Heart right ventricle (tissue), 16 donors: ENCODE measurements around the gene CABCOCO1. TPM values are rescaled to one million over a fixed set of nuclear protein-coding genes. Genes with fewer than 3 reads are reported as not detected.

ENCODE experiments used
- ATAC-seq, 8 donors: fragments of 200-7000 bp; cut with Tn5 transposase; one replicate each; pipeline ENCODE4 v1.9.1; 2020; ENCODE audit warnings: mild to moderate bottlenecking in 8 of 8, moderate library complexity in 8 of 8, moderate number of reproducible peaks in 1 of 8
- DNase-seq, 2 donors: peaks; one replicate each; pipeline ENCODE4 v3.0.0-alpha.2; 2020
- H3K27ac ChIP-seq, 10 donors: fragments of 200-600 bp; sonication (generic) in 2 of 10; one replicate each; pipeline versions ENCODE4 v1.5.0 to v1.8.0; 2020 to 2022; ENCODE audit warnings: mild to moderate bottlenecking in 3 of 10
- H3K27me3 ChIP-seq, 7 donors: fragments of 200-600 bp; one replicate each; pipeline ENCODE4 v1.8.0; 2021 to 2022; ENCODE audit warnings: mild to moderate bottlenecking in 2 of 7
- H3K36me3 ChIP-seq, 9 donors: fragments of 200-600 bp; sonication (generic) in 1 of 9; one replicate each; pipeline versions ENCODE4 v1.5.0 to v1.8.0; 2020 to 2022; ENCODE audit warnings: mild to moderate bottlenecking in 2 of 9
- H3K4me1 ChIP-seq, 9 donors: fragments of 200-600 bp; sonication (generic) in 1 of 9; one replicate each; pipeline versions ENCODE4 v1.5.0 to v1.8.0; 2020 to 2022; ENCODE audit warnings: mild to moderate bottlenecking in 4 of 9
- H3K4me3 ChIP-seq, 10 donors: fragments of 200-600 bp; sonication (generic) in 2 of 10; one replicate each; pipeline versions ENCODE4 v1.5.0 to v1.8.0; 2020 to 2022; ENCODE audit warnings: mild to moderate bottlenecking in 7 of 10, moderate library complexity in 2 of 10
- H3K9me3 ChIP-seq, 11 donors: fragments of 200-600 bp in 10 of 11; sonication (generic) in 2 of 11; one replicate each; pipeline versions ENCODE4 v1.5.0 to v1.8.0; 2013 to 2022; ENCODE audit warnings: mild to moderate bottlenecking in 2 of 11, control low read depth in 1 of 11, moderate library complexity in 1 of 11
- WGBS, 2 donors: extraction: QIAGEN DNeasy Blood & Tissue Kit; methylation state at CpG; one replicate each; pipeline ENCODE4 v1.1.7; 2013; ENCODE audit warnings: inconsistent platforms in 1 of 2; 5-methylcytosine and 5-hydroxymethylcytosine counted together
- intact Hi-C, 10 donors: fragments of 100-400 bp; cut with DNase I; formaldehyde crosslinking; loops; one replicate each; pipeline versions ENCODE4 v1.11.1 to v1.14.2; 2022
- polyA plus RNA-seq, 2 donors: library from polyadenylated mRNA; stranded (reverse); fragments of 200-250 nt; gene quantifications; one replicate each; pipeline ENCODE4 v1.2.3, GENCODE V29; 2013
- total RNA-seq, 10 donors: library from RNA; stranded (reverse); fragmentation: NEBNext Ultra II Directional in 3 of 10; extraction: Animal tissue kit (Norgen Biotek cat#: 25700) in 3 of 10; gene quantifications; one replicate each; pipeline versions ENCODE4 v1.2.1 to v1.2.4, GENCODE V29; 2021 to 2023
- TF ChIP-seq, protein P1 (sequence below), 9 donors: fragments of 200-600 bp; sonication (generic) in 2 of 9; IDR thresholded peaks; one replicate each; pipeline versions ENCODE4 v1.5.0 to v1.8.0; 2021 to 2022; ENCODE audit warnings: antibody characterized with exemption in 9 of 9, mild to moderate bottlenecking in 5 of 9, moderate library complexity in 1 of 9
- donor health status: Arrhythmogenic right ventricular cardiomyopathy.
- donor health status: ischemic (EF 13 %, LVEDD 7.1; RV severe dilation, severe dysfunction).
- donor health status: healthy with polysubstance abuse.
- donor health status: DM: no; HTN: yes; CAD: no.
- donor health status: DM: no; HTN: no; CAD: no.
- donor health status: ischemic (EF 25% LVEDD 6.9; RV normal size, moderate dysfunction).
- donor health status: ischemic (EF 25% LVEDD 5.7; RV mildly dilated, moderate dysfunction).
- donor health status: healthy.
- donor health status: DM: yes; HTN: yes; CAD: no.
- donor health status: Ischemic cardiomyopathy.
- donor health status: ischemic (EF 35%, LVEDD 5.7; RV mildly dilated, moderate dysfunction).
- donor health status: nonischemic (EF 11% LVEDD 7.7; RV severe dilation, severe dysfunction).
- donor health status: DM: yes; HTN: yes; CAD: no.
- donor health status: PGD.
- donor health status: ischemic (EF 29% LVEDD 5.4; RV normal size, mild dysfunction).
- donor health status: nonischemic (EF 23%, LVEDD 6.1; RV moderate dilation, normal function).

CABCOCO1 gene
- total and polyA plus RNA-seq, 12 donors = 0.03 to 0.15 TPM; not detected in 10

DNA sequence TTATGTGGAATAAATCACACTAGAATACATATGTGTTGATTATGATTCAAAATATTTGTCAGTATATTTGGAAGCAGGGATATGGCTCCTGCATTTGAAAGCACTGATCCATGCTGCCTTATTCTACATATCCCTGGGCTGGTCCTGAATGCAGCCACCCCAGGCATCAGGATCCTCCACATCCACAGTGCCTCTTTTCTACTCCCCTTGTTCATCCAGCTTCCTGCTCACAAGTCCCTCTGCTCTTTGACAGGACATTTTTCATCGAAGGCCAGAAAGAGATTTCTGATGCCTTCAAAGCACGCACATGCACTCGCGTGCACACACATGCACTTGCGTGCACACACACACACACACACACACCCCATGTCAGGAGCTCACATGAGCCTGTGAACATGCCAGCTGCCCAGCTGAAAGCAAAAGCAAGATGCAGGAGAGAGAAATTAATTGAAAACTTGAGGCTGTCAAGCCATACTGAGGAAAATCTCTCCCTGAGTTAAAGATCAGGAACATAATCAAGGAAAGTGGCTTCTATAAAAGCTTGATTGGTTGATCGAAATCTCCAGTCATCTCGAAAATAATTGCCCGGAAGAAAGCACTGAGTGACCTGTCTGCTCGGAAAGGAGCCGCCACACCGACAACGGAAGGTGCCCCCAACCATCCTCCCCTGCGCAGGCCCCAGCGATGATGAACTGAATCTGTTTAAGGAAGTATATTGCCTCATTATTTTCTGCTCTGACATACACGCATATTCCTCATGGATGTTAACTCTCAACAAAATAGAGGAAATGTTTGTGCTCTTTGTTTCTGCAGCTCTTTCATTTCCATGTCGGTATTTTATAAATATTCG is 134.8 kb downstream of the CABCOCO1 start:
- Histone ChIP-seq H3K36me3 (no peaks in the 10 kb centered on the region), H3K9me3 (no peaks in the 10 kb centered on the region), H3K27ac (no peak overlapping the region), H3K4me1 (peaks cover 0 to 10% (median 0%) of the 10 kb centered on the region in 9 donors), H3K4me3 (no peak overlapping the region), H3K27me3 (no peaks in the 10 kb centered on the region)
- TF ChIP-seq, protein P1, sequence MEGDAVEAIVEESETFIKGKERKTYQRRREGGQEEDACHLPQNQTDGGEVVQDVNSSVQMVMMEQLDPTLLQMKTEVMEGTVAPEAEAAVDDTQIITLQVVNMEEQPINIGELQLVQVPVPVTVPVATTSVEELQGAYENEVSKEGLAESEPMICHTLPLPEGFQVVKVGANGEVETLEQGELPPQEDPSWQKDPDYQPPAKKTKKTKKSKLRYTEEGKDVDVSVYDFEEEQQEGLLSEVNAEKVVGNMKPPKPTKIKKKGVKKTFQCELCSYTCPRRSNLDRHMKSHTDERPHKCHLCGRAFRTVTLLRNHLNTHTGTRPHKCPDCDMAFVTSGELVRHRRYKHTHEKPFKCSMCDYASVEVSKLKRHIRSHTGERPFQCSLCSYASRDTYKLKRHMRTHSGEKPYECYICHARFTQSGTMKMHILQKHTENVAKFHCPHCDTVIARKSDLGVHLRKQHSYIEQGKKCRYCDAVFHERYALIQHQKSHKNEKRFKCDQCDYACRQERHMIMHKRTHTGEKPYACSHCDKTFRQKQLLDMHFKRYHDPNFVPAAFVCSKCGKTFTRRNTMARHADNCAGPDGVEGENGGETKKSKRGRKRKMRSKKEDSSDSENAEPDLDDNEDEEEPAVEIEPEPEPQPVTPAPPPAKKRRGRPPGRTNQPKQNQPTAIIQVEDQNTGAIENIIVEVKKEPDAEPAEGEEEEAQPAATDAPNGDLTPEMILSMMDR (IDR thresholded peaks at IDR 0.05) = no peak
- intact Hi-C loops = no loop called here
- ATAC-seq = no peak
- DNase-seq = no peak
- 91 to 96% methylated on average over 17 of the region's 17 CpGs for WGBS, 2 donors

DNA sequence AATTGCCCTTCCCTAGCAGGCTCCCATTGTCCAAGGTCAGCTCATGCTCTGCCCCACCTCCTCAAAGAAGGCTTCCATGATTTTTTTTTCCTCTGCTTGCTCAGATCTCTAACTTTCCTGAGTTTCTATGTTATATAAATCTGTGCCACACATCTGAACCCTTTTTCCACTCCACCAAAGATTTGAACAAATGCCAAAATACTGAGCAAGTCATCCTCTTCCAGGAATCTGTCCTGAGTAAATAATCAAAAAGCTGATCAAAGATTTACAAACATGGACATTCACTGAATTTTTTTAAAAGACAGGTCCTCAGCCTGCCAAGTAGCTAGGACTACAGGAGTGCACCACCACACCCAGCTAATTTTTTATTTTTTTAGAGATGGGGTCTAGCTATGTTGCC is 136.0 kb downstream of the CABCOCO1 start:
- Histone ChIP-seq H3K27me3 (no peaks in the 10 kb centered on the region), H3K4me1 (peaks cover 0 to 7% (median 0%) of the 10 kb centered on the region in 9 donors), H3K4me3 (no peak overlapping the region), H3K36me3 (no peaks in the 10 kb centered on the region), H3K27ac (no peak overlapping the region), H3K9me3 (no peaks in the 10 kb centered on the region)
- ATAC-seq (no peak), DNase-seq (no peak)
- intact Hi-C loops = no loop called here
- TF ChIP-seq, protein P1 (IDR thresholded peaks at IDR 0.05) = no peak

DNA sequence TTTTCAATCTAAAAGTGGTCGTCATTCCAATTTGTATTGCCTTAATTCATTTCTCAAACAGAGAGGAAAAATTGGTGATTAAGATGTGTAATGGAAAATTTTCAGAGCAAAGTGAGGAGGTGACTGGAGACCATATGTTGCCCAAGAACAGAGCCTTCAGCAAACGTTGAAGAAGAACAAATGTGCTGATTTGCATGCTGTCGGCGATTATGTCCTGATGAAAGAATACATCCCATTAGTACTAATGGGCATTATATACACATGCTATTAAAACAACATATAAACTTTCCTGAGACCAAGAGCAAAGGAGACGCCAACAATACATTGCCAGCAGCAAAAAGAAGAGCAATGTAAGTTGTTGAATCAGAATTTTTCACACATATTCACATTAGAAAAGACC is 138.8 kb downstream of the CABCOCO1 start:
- TF ChIP-seq, protein P1 (IDR thresholded peaks at IDR 0.05) = no peak
- Histone ChIP-seq H3K9me3 (no peaks in the 10 kb centered on the region), H3K27ac (no peak overlapping the region), H3K4me3 (no peak overlapping the region), H3K4me1 (no peaks in the 10 kb centered on the region), H3K36me3 (no peaks in the 10 kb centered on the region), H3K27me3 (no peaks in the 10 kb centered on the region)
- WGBS, 2 donors = 78 to 82% methylated on average over 5 of the region's 5 CpGs
- DNase-seq (no peak), ATAC-seq (no peak)
- intact Hi-C loops = no loop called here

DNA sequence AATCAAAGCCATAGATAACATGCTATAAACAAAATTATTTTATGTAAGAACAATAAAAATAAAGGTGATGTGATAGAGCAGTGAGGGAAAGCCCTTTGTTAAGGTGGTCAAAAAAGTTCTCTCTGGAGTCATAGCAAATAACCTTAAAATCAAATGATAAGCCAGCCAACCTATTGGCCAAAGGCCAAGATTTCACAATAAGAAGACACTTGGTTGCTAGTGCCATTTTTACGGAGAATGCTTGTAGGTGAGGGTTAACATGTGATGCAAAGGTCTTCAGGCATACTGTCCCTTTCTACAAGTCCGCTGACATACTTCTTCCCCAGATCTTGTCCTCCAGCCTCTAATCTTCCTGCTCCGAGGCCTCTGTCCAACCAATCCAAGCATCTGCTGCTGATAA is 140.5 kb downstream of the CABCOCO1 start:
- Histone ChIP-seq H3K4me1 (no peaks in the 10 kb centered on the region), H3K36me3 (no peaks in the 10 kb centered on the region), H3K27me3 (no peaks in the 10 kb centered on the region), H3K4me3 (no peak overlapping the region), H3K27ac (no peak overlapping the region), H3K9me3 (no peaks in the 10 kb centered on the region)
- ATAC-seq = no peak
- DNase-seq = no peak
- 85 to 96% methylated on average over 3 of the region's 3 CpGs for WGBS, 2 donors
- TF ChIP-seq, protein P1 (IDR thresholded peaks at IDR 0.05) = no peak
- intact Hi-C loops = no loop called here
